Measurements from ENCODE around the gene SPG21. TPM values are rescaled to one million over a fixed set of nuclear protein-coding genes. Genes with fewer than 3 reads are reported as not detected.

SPG21 gene
- total and polyA plus RNA-seq, 2 of the 13 experiments (the other 11 are each of a cell fraction or from before 2014, with no cell fraction given) = 36.7 to 42.4 TPM

DNA sequence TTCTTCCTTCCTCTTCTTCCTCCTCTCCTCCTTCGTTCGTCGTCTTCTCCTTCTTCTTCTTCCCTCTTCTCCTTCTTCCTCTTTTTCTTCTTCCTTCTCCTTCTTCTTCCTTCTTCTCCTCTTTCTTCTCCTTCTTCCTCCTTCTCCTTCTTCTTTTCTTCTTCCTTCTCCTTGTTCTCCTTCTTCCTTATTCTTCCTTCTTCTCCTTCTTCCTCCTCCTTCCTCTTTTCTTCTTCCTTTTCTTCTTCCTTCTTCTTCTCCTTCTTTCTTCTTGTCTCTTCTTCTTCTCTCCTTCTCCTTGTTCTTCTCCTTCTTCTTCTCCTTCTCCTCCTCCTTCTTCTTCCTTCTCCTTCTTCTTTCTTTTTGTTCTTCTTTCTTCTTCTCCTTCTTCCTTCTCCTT, 35.3 kb downstream of the SPG21 start:
- FAIRE-seq = no peak
- no peak overlapping the region for H3K4me3 ChIP-seq (replicated peaks in 1 of 3; ENCODE audit: insufficient read depth in 1 of 3, low read depth in 2 of 3, low read length in 3 of 3)
- TF ChIP-seq, protein P1, sequence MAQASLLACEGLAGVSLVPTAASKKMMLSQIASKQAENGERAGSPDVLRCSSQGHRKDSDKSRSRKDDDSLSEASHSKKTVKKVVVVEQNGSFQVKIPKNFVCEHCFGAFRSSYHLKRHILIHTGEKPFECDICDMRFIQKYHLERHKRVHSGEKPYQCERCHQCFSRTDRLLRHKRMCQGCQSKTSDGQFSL (CRISPR knock-in tag; IDR thresholded peaks at IDR 0.05) = no peak
- TF ChIP-seq NCOR1 (IDR thresholded peaks at IDR 0.05; ENCODE audit: borderline replicate concordance, low read length) (no peak), ZNF34 (CRISPR knock-in tag; IDR thresholded peaks at IDR 0.05; ENCODE audit: borderline replicate concordance) (no peak), SIN3A (IDR thresholded peaks at IDR 0.05; ENCODE audit: borderline replicate concordance, low read depth, low read length) (no peak)
- ChIA-PET POLR2A (no interaction called here), CTCF (ENCODE audit: low intra/inter-chr PET ratio, low total read pairs) (no interaction called here)
- H3K4me2 ChIP-seq (ENCODE audit: low read depth, low read length) = no peak overlapping the region
- no peaks in the 10 kb centered on the region for H3K9me3 ChIP-seq (ENCODE audit: low read length)
- no peak for DNase-seq (ENCODE audit: low spot score)
- H4K20me1 ChIP-seq (ENCODE audit: insufficient read depth, low read length) = no peaks in the 10 kb centered on the region
- 51% methylated on average over 3 of the region's 3 CpGs for WGBS (ENCODE audit: low lambda C conversion rate)
- no peaks in the 10 kb centered on the region for H3K4me1 ChIP-seq (ENCODE audit: insufficient read depth, low read length)
- BruUV-seq (replicated peaks) = no TSS peak
- intact Hi-C loops (cut with micrococcal nuclease; ENCODE audit: unreplicated experiment) (no loop called here), in situ Hi-C loops (cut with HindIII; ENCODE audit: extremely low pct_ligation_motif_present, low pct_unique_long_range_greater_than_20kb) (no loop called here)
- no peaks in the 10 kb centered on the region for H3K79me2 ChIP-seq (ENCODE audit: insufficient read depth, low read length)
- H3K9ac ChIP-seq (ENCODE audit: insufficient read depth, low read depth, low read length) = no peak overlapping the region
- no peaks in the 10 kb centered on the region for H3K27me3 ChIP-seq (ENCODE audit: control insufficient read depth in 1 of 2, insufficient read depth in 2 of 2, low read length in 2 of 2)
- H2AFZ ChIP-seq (ENCODE audit: low read length) = no peak overlapping the region
- H3K27ac ChIP-seq (ENCODE audit: extremely low read length, insufficient read depth, low read length) = no peak overlapping the region
- peaks cover 4 to 16% of the 10 kb centered on the region in 2 experiments; a peak in 4 of 5 replicates for H3K36me3 ChIP-seq (replicated peaks in 1 of 2; ENCODE audit: control insufficient read depth in 1 of 2, insufficient read depth in 2 of 2, low read length in 2 of 2)
- no peak for ATAC-seq

DNA sequence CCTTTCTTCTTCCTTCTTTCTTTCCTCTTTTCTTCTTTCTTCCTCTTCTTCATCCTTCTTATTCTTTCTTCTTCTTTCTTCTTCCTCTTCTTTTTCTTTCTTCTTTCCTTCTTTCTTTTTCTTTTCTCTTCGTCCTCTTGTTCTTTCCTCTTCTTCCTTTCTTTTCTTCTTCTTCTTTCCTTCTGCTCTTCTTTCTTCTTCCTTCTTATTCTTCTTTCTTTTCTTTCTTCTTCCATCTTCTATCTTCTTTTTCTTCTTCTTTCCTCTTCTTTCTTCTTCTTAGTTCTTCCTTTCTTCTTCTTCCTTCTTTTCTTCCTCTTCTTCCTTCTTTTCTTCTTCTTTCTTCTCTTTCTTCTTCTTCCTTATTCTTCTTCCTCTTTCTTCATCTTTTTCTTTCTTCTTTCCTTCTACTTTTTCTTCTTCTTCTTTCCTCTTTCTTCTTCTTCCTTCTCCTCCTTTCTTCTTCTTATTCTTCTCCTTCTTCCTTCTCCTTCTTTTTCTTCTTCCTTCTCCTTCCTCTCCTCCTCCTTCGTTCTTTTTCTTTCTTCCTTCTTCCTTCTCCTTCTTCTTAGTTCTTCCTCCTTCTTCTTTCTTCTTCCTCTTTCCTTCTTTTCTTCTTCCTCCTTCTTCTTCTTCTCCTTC, 37.8 kb downstream of the SPG21 start:
- WGBS (ENCODE audit: low lambda C conversion rate) = 95% methylated on average over 2 of the region's 2 CpGs
- Histone ChIP-seq H3K36me3 (replicated peaks in 1 of 2; ENCODE audit: control insufficient read depth in 1 of 2, insufficient read depth in 2 of 2, low read length in 2 of 2) (peaks cover 2 to 3% of the 10 kb centered on the region in 2 experiments; a peak in 2 of 5 replicates), H3K79me2 (ENCODE audit: insufficient read depth, low read length) (no peaks in the 10 kb centered on the region), H3K4me2 (ENCODE audit: low read depth, low read length) (no peak overlapping the region), H3K4me1 (ENCODE audit: insufficient read depth, low read length) (0 out of 2 replicates have a peak, but pooled peaks cover 7% of the 10 kb centered on the region), H3K9me3 (ENCODE audit: low read length) (no peaks in the 10 kb centered on the region), H3K9ac (ENCODE audit: insufficient read depth, low read depth, low read length) (no peak overlapping the region), H3K27ac (ENCODE audit: extremely low read length, insufficient read depth, low read length) (no peak overlapping the region), H2AFZ (ENCODE audit: low read length) (no peak overlapping the region), H3K27me3 (ENCODE audit: control insufficient read depth in 1 of 2, insufficient read depth in 2 of 2, low read length in 2 of 2) (no peaks in the 10 kb centered on the region), H3K4me3 (replicated peaks in 1 of 3; ENCODE audit: insufficient read depth in 1 of 3, low read depth in 2 of 3, low read length in 3 of 3) (no peak overlapping the region), H4K20me1 (ENCODE audit: insufficient read depth, low read length) (no peaks in the 10 kb centered on the region)
- intact Hi-C loops (cut with micrococcal nuclease; ENCODE audit: unreplicated experiment) (no loop called here), in situ Hi-C loops (cut with HindIII; ENCODE audit: extremely low pct_ligation_motif_present, low pct_unique_long_range_greater_than_20kb) (no loop called here)
- FAIRE-seq (no peak), DNase-seq (ENCODE audit: low spot score) (no peak), ATAC-seq (no peak)
- no TSS peak for BruUV-seq (replicated peaks)
- CTCF ChIA-PET (ENCODE audit: low intra/inter-chr PET ratio, low total read pairs) = no interaction called here
- POLR2A ChIA-PET = no interaction called here
- TF ChIP-seq NR3C1 (CRISPR knock-in tag; IDR thresholded peaks at IDR 0.05) = no peak
- TF ChIP-seq, protein P2, sequence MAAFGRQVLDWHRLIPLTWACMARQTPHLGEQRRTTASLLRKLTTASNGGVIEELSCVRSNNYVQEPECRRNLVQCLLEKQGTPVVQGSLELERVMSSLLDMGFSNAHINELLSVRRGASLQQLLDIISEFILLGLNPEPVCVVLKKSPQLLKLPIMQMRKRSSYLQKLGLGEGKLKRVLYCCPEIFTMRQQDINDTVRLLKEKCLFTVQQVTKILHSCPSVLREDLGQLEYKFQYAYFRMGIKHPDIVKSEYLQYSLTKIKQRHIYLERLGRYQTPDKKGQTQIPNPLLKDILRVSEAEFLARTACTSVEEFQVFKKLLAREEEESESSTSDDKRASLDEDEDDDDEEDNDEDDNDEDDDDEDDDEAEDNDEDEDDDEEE (CRISPR knock-in tag; IDR thresholded peaks at IDR 0.05) = no peak
- no peak for TF ChIP-seq DNMT1 (CRISPR knock-in tag; IDR thresholded peaks at IDR 0.05)
- no peak for TF ChIP-seq DMAP1 (CRISPR knock-in tag; IDR thresholded peaks at IDR 0.05)
- TF ChIP-seq FOXK2 (IDR thresholded peaks at IDR 0.05) = no peak
- TF ChIP-seq PCBP1 (IDR thresholded peaks at IDR 0.05; ENCODE audit: borderline replicate concordance, low read depth, low read length) = no peak
- no peak for TF ChIP-seq ASH2L (IDR thresholded peaks at IDR 0.05; ENCODE audit: insufficient read length, low read depth, low read length)
- no peak for TF ChIP-seq HDAC6 (IDR thresholded peaks at IDR 0.05; ENCODE audit: low read depth, low read length)
- TF ChIP-seq, protein P3, sequence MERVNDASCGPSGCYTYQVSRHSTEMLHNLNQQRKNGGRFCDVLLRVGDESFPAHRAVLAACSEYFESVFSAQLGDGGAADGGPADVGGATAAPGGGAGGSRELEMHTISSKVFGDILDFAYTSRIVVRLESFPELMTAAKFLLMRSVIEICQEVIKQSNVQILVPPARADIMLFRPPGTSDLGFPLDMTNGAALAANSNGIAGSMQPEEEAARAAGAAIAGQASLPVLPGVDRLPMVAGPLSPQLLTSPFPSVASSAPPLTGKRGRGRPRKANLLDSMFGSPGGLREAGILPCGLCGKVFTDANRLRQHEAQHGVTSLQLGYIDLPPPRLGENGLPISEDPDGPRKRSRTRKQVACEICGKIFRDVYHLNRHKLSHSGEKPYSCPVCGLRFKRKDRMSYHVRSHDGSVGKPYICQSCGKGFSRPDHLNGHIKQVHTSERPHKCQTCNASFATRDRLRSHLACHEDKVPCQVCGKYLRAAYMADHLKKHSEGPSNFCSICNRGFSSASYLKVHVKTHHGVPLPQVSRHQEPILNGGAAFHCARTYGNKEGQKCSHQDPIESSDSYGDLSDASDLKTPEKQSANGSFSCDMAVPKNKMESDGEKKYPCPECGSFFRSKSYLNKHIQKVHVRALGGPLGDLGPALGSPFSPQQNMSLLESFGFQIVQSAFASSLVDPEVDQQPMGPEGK (CRISPR knock-in tag; IDR thresholded peaks at IDR 0.05) = no peak
- TF ChIP-seq PRPF4 (IDR thresholded peaks at IDR 0.05; ENCODE audit: low read depth, low read length, poor library complexity, severe bottlenecking) = no peak
- TF ChIP-seq ZSCAN29 (CRISPR knock-in tag; conservative IDR thresholded peaks at IDR 0.05) = no peak
